Fibroblast of mammary gland (primary cell): ENCODE measurements around the gene SNCG.
"Not testable (repeated sequence)": the region's sequence is repeated elsewhere in the genome, so short reads cannot be mapped to it uniquely, and the experiment has no call there.

Experiments used
- DNase-seq: peaks from one replicate; pipeline ENCODE4 v3.0.0-alpha.2; 2010; ENCODE audit warnings: low read depth
- H3K4me3 ChIP-seq: 2 replicates; pipeline ENCODE4 v1.5.1; 2011; ENCODE audit warnings: low read depth, mild to moderate bottlenecking, low read length, moderate library complexity; ENCODE audit not compliant: control insufficient read depth
- TF ChIP-seq, protein P1 (sequence below): conservative IDR thresholded peaks from 2 replicates; pipeline ENCODE4 v1.5.1; 2011; ENCODE audit warnings: low read depth, low read length, inconsistent platforms; ENCODE audit not compliant: control insufficient read depth, insufficient read depth

SNCG gene

DNA sequence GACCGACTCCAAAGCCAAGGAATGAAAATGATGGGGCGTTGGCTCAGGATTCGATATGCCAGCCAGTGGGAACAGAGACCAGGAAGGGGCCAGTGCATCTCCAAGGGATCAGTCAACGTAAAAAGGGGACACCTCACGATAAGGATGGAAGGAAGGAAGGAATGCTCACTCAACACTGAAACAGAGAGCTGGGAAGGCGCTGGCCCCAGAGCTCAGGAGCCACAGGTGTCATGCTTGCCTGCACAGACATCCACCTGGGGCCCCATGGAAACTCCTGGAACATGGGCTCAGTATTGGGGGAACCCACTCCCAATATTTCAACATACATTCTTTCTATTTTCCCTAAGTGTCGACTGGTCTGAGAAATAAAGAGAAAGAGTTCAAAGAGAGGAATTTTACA, 6.3 kb upstream of the SNCG start:
- no peak overlapping the region for H3K4me3 ChIP-seq
- no peak for DNase-seq
- TF ChIP-seq, protein P1, sequence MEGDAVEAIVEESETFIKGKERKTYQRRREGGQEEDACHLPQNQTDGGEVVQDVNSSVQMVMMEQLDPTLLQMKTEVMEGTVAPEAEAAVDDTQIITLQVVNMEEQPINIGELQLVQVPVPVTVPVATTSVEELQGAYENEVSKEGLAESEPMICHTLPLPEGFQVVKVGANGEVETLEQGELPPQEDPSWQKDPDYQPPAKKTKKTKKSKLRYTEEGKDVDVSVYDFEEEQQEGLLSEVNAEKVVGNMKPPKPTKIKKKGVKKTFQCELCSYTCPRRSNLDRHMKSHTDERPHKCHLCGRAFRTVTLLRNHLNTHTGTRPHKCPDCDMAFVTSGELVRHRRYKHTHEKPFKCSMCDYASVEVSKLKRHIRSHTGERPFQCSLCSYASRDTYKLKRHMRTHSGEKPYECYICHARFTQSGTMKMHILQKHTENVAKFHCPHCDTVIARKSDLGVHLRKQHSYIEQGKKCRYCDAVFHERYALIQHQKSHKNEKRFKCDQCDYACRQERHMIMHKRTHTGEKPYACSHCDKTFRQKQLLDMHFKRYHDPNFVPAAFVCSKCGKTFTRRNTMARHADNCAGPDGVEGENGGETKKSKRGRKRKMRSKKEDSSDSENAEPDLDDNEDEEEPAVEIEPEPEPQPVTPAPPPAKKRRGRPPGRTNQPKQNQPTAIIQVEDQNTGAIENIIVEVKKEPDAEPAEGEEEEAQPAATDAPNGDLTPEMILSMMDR: no peak

- not testable (repeated sequence) for H3K4me3 ChIP-seq, DNase-seq
These were observed 5.7 kb upstream of the SNCG start for GRCh38 chr10:86952697-86953096.

- DNase-seq: peak; percentile 58
- H3K4me3 ChIP-seq: no peak overlapping the region
- TF ChIP-seq, protein P1: no peak
These were observed 4.4 kb upstream of the SNCG start for GRCh38 chr10:86953747-86954680.

- H3K4me3 ChIP-seq: no peak overlapping the region
- TF ChIP-seq, protein P1: no peak
- DNase-seq: no peak
These were observed 3.5 kb upstream of the SNCG start for GRCh38 chr10:86954681-86955500.

GRCh38 chr10:86955501-86956194, 2.8 kb upstream of the SNCG start:
- DNase-seq: no peak
- TF ChIP-seq, protein P1: no peak

DNA sequence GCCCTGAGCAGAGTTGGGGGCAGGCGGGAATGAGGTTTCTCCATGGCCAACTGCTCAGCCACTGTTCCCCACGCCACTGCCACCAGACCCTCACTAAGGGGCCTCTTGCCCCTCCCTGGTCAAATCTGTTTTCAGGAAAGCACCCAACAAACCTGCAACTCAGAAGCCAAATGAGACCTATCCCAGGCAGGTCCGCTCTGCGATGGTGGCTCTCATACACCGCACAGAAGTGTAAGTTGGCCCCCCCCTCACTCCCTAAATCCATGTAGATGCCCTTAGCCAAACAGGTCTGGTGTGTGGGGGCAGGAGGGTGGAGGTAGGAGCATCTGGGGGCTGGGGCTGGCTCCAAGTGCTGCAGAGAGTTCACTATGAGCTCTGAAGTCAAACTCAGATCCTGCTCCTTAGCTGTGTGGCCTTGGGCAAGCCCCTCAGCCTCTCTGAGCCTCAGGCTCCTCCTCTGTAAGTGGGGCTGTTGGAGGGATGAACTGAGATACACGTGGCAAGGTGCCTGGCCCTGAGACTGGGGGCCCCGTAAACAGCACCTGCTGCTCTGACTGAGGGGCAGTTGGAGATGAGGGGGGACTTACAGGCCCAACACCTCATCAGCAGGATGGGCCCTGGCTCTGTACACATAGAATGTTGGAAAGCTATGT, 2.1 kb upstream of the SNCG start:
- TF ChIP-seq, protein P1: no peak
- no peak overlapping the region for H3K4me3 ChIP-seq
- no peak for DNase-seq

More at GRCh38 chr10:86955501-86956194, 2.8 kb upstream of the SNCG start:
- H3K4me3 ChIP-seq: no peak overlapping the region
